Mammary epithelial cell (primary cell): ENCODE results near the gene OR4K2.
"Not testable (repeated sequence)": the region's sequence is repeated elsewhere in the genome, so short reads cannot be mapped to it uniquely, and the experiment has no call there.

Experiments used
- CTCF ChIP-seq, 2 donors: IDR thresholded peaks in 1 of 2; conservative IDR thresholded peaks in 1 of 2; 2 replicates each; pipeline ENCODE4 v1.5.1; 2011 to 2012; ENCODE audit warnings: inconsistent platforms in 2 of 2, low read length in 2 of 2, mild to moderate bottlenecking in 2 of 2, control low read depth in 1 of 2, low read depth in 1 of 2; ENCODE audit not compliant: insufficient read depth in 1 of 2; ENCODE audit errors: extremely low read depth in 1 of 2
- EZH2 ChIP-seq: IDR thresholded peaks from 2 replicates; pipeline ENCODE4 v1.6.1; 2012; ENCODE audit warnings: low read length, inconsistent platforms, borderline replicate concordance

- TF ChIP-seq CTCF (conservative IDR thresholded peaks at IDR 0.05 in 1 of 2, IDR thresholded peaks at IDR 0.05 in 1 of 2; ENCODE audit: extremely low read depth in 1 of 2, insufficient read depth in 1 of 2, low read depth in 1 of 2, low read length in 2 of 2); EZH2: not testable (repeated sequence)
Measured at GRCh38 chr14:19827626-19828244, 47.2 kb upstream of the OR4K2 start.
